Fibroblast of skin of left quadriceps (primary cell): ENCODE results near the gene CEP112.

Experiments
- DNase-seq, 2 experiments: peaks; one replicate each; pipeline ENCODE4 v3.0.0-alpha.2; 2013; ENCODE audit warnings: low read depth in 2 of 2

The CEP112 gene

DNA sequence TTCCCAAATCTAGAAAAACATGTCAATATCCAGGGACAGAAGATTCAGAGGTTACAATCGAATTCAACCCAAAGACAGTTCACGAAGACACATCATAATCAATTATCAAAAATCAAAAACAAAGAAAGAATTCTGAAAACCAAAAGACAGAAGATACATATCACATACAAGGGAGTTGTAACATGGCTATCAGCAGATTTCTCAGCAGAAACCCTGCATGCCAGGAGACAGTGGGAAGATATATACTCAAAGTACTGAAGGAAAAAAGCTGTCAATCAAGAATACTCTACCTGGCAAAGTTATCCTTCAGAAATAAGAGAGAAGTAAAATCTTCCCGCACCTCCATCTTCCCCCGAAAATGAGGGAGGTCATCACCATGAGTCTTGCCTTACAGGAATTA lies 258.6 kb downstream of the CEP112 start:
- no peak for DNase-seq

DNA sequence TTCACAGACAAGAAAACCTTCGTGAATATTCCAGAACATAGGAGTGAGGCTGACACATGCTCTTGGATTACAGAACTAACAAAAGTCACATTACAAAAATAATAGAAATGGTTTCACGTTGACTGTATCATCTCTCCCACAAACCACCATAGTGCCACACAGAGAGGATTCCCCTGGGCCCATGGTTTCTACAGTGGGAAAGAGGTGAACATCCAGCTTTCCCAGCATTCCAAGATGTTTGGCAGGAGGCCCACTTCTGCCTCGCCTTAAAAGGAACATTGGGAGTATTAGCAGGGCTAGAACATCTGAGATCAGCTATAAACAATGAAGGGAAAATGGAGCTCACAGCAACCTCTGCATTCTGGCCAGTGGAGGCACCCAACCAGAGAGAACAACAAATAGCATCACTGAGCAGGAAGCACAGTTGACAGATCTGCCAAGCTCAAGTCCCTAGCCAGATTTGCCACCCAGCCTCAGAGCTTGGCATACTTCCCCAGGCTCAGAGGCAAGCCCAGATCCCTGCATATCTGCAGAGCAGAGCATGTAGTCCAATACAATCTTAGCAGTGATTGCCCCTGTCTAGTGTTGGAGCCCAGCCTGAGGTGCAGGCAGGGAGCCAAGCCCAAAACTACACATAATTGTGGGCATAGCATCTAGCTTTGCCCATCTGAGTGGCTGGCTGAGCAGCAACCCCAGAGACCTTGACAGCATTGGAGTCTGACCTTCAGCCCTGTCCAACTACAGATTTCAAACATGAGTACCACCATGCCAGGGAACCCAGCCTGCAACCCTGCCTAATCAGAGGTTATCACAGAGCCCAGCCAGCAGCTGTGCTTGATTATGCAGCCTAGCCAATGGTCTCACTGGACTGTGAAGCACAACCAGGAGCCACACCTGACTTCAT lies 260.4 kb downstream of the CEP112 start:
- peak; percentile 21 to 32 for DNase-seq

DNA sequence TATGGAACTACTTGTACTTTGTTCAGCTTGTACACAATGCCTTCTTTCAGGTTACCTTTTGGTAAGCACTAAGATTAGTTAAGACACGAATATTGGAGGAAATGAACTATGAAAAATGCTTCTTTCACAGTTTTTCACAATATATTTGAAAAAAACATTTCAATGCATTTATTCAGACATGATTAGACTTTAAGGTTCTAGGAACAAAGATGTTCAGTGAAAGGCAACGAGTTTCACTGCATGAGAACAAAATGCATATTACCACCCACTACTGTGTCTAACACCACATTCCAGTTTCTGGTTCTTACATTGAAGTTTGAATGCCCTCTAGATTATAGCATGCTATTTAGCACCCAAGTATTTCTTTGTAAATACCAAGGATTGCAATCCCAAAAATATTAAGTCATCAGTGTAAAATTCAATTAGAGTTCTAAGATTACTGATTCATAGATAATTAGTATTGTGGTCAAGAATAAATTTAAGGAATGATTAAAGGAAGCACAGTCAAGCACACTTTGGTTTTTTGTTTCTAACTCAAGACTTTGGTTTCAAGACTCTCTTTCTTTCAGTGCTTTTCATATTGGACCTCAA lies 261.7 kb downstream of the CEP112 start:
- DNase-seq: peak; percentile 20 to 21

DNA sequence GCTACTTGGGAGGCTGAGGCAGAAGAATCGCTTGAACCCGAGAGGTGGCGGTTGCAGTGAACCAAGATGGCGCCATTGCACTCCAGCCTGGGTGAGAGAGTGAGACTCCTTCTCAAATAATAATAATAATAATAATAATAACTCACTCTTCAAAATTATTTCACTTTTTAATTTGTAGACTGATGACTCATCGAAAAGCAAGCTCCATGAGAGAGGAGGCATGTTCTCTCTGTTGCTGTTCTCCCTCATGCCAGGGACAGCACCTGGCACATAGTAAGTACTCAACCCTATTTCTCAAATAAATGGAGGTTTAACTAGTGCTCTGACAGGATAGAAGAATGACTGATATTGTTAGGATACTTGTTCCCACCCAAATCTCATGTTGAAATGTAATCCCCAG lies 265.3 kb downstream of the CEP112 start:
- no peak for DNase-seq

DNA sequence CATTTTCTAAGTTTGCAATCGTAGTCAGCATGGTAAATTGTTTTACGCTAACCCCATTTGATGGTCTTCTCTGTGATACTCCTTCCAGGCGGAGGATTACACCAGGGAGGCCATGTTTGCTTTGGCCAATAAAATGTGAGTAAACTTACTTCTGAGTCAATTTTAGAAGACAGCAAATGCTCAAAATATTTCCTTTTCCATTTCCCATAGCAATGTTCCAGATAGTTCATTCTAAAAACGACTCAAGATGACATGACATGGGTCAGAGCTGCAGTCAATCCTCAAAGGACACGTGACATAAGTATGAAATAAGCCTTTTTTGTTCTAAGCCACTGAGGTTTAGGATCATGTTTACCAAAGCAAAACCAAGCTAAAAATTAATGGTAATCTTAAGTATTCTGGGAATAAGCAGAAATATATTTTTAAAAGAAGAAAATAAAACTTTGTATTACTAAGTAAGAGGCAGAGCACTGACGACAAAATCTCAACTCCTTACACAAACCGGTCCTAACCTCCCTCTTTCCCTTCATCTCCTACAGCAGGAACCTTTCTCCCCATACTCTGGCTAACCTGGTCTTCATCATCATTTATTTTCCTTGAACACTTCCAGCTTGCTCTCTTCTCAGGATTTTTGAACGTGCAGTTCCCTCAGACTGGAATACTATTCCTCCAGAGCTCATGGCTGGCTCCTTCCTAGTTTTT lies 266.2 kb downstream of the CEP112 start:
- no peak for DNase-seq

DNA sequence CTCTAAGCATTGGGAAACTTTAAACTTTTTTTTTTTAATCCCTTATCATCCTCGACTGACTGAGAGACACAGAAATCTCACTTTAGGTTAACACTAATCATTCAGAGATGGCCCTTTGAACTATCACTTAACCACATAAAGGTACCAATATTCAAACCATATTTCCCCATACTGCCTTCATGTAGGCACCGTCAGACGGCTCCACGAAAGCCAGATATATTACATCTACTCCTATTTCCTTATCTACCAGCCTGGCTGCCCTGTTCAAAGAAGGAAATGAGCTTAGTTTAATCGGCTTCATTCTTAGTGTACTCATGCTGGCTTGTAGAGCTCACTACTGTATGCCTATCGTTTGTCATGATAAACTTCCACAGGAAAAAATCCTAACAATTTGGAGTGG lies 270.9 kb downstream of the CEP112 start:
- no peak for DNase-seq

DNA sequence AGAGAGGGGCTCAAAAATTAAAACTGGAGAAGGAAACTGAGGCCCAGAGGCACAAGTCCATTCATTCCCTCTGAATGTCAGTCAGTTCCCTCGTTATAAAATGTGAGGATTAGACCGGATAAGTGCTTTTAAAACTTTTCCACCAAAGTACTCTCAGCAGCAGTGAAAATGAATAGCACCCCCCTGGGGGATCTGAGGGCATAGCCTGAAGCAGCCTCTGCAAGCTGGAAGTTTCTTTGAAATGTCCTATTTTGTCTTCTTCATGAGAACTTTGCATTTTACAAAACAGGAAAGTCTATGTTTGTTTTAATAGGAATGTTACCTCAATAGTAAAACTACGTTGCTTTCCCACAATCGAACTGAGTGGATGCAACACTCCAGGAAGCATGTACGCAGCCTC lies 273.0 kb downstream of the CEP112 start:
- DNase-seq: no peak

DNA sequence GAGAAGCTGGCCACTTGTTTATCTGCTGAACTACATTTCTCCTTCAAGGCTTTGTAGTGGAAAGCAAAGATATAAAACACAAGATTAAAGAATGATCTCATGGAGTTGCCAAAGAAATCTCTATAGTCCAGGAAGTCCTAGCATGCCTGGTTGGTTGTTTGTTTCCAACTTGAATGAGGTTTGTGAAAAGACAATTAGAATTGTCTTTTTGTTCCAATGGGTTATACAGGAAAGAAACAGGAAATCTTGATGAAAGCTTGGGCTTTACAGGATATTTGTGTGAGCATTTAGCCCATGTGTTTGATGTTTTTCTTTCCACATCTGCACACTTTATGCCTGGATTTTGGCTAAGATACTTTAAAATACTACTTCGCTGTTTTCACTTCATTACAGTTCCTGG lies 273.4 kb downstream of the CEP112 start:
- no peak for DNase-seq

DNA sequence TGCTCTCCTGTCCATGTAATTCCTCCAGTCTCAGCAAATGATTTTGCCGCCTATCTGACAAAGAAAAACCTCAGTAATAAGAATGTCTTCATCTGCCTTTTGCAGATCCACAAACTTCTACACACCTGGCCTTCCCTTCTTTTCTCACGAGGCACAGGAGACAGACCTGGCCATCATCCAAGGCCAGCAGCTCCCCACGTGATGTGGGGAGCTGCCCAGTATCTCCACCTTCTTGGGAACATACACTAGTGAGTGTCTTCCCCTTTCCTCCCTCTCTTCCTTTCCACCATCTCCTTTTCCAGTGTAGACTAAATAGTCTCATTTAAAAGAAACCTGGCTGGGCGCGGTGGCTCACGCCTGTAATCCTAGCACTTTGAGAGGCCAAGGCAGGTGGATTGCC lies 274.4 kb downstream of the CEP112 start:
- DNase-seq: no peak

DNA sequence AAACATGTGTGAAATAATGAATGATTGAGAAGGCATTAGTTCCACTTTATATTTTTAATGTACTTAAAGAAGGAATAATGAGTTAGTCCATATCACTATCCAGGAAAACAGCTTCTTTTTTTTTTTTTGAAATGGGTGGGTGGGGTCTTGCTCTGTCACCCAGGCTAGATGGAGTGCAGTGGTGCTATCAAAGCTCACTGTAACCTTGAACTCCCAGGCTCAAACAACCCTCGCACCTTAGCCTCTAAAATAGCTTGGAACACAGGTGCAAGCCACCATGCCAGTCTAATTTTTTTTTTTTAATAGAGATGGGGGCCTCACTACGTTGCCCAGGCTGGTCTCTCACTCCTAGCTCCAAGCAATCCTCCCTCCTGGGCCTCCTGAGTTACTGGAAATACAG lies 275.5 kb downstream of the CEP112 start:
- DNase-seq: no peak

DNA sequence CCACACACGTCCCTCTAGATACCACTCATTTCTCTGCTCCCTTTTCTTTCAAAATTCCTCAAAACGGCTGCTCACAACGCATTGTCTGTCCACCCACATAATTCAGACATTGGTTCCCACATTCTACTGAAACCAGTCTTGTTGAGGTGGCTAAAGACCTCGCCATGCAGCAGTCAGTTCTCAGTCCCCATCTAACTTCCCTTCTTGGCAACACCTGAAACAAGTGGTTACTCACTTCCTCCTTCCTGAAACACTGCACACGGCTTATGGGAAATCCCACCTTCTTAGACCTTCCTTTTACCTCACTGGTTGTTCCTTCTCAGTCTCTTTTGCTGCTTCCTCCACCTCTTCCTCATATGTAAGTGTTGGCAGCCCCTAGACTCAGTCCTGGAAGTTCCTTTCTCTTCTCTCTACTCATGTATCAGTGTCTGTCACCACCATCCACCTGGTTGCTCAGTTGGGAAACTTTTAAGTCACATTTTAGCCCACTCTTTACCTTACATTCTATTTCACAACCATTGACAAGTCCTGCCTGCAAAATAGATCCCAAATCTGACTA lies 277.1 kb downstream of the CEP112 start:
- DNase-seq: no peak

DNA sequence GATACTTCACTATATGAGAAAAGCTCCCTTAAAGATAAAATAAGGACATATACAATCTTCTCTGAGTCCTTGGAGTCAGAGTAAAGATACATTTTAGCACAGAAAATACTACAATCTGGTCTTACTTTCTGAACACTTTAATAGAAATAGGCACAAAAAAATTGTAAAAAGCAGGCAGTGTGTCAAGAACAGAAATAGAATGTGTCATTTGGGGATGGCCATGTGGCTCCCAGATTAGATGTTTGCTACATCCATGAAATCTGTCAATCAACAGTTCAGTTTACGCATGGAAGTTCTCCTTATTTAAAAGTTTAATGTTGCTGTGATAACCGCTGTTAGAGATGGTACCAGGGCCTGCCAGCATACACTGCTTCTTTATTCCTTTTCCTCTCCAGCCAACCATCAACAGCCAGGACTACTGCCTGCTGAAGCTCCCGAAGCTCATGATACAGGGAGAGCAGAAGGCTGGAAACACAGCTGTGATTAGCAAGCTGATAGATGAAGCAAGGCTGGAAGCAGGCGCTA lies 278.5 kb downstream of the CEP112 start:
- no peak for DNase-seq

DNA sequence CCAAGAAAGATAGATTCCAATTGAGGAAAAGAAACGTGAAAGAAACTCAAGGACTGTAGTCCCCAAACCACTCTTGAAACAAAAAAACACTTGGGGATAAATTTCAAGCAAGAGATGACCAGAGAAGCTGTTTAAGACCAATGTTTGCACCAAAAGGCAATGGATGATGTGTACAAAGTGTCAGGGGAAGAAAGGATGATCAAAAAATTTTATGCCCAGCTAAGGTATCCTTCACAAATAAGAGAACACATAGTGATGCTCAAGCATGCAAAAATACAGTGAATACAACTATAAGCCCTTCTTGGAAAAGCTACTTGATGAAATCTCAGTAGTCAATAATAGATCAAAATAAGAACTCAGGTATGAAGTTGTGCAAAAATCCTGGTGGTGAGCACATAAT lies 281.1 kb downstream of the CEP112 start:
- no peak for DNase-seq

DNA sequence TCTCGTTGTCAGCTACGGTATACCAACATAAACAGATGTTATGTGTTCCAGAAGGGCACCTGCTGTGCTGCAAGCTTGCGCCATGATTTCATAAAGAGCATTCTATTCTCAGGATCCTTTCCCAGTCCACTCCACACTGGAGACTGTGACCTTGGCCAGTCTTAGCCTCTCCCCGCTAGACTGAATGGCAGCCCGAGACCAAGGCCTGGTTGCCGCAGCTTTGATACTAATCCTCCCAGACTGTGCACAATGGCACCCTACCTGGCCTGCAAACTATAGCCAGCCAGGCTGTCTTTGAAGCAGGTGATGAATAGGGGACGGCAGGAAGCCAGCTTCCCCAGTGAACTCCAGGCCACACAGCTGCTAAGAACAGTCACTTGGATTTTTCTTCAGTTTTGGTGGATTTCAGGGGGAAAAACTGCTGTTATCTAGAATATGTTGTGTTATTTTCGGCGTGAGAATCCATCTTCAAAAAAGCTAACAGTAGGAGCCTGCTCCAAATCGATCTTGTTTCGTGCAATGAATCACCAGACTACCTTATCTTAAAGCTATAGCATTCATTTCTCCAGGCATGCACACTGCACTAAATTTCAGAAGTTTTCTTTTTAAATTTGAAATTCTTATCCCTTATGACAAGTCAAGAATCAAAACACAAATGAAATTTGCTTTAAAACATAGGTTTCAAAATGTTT lies 289.0 kb downstream of the CEP112 start:
- DNase-seq: no peak

DNA sequence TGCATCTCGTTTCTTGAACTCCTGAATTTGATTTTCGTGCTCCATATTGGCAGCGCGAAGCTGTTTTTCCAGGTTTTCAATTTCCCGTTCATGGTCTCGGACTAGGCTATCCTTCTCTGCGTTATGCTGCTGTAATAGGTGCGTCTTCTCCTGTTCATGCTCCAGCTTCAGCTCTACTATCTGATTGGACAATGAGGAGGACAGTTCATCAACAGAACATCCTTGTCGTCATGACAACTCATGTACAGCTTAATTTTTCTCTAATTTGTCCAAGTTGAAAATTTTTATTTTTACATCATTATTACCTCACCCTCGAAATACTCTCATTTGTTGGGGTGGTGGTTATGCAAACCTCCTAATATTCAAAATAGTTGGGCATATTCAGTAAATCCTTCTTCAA lies 289.8 kb downstream of the CEP112 start:
- no peak for DNase-seq

DNA sequence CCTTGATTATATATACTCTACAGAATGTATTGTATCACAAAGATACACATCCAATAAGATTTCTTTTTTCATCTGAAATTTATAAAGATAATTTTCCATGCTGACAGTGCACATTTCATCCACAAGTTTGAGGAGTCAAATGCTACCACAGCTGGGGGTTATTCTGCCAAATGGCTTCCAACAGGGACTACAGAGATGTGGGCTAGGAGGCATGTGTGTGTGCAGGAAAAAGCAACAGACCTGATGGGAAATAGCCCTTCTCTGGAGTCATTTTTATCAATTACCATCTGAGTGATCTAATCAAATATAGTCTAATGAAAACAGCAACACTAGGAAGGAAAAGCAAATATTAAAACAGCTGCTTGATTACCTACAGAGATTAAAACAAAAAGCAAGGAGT lies 290.5 kb downstream of the CEP112 start:
- DNase-seq: no peak

DNA sequence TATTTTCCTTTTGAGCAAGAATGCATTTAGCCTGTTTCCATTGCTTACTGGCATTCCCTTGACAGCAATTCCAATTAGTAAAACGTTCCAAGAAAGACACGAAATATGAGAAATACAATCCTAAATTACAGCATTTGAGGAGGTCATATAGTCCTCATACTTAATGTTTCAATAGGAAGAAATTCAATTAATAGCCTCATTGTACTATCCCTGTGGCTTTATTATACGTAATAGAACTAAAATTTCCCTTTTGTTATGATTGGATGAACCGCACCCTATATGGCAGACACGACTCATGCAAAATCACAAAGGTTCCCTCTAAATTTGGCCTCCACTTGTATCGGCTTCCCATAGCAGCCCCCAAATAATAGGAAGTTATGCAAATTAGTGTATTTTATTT lies 291.7 kb downstream of the CEP112 start:
- no peak for DNase-seq

DNA sequence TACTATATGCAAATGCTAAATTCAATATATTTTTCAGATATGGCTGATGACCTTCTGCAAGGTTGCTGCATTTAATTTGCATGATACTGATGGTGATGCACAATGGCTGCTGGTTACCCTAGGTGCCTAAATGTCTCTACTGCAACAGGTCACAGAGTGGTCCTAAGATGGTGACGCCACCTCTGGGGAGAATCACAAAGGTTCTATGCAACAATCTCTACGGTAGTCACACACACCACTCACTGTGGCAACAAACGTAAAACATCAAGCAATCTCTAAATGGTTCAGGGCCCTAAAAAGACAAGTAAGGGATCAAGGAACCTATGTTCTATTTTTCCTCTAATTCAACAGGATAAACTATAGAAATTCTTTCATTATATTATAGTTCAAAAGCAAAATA lies 293.3 kb downstream of the CEP112 start:
- no peak for DNase-seq

DNA sequence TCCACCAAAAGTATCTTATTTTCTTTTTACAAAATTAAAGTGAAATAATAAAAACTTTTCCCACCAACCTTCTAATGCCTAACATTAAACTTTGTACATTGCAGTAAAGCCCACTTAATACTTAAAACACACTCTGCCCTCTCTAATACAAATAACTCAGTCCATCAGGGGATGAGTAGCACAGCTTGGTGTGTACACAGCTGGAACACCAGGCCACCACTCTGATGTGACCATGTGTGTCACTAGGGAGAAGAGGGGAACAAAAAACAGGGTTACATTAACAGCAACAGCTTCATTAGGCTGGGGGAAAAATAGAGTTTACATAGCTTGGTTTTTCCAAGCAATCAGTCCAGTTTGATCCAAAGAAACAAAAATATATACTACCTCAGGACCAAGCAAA lies 295.0 kb downstream of the CEP112 start:
- DNase-seq: no peak

DNA sequence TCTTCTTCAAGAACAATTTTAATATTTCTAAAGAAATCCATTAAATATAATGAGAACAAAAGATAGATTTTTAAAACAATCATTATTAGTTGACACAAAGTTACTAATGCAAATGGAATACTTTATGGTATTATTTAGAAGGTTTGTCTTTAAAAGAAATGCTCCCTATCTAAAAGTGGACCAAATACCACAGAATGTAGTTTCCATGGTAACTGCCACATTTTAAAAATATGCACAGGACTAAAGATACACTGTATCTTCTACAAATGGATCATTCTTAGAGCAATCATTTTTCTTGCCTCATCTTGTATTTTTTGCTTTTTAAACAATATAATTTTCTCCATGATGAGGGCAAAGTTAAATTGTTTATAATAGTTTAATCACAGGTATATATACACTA lies 296.0 kb downstream of the CEP112 start:
- DNase-seq: no peak

DNA sequence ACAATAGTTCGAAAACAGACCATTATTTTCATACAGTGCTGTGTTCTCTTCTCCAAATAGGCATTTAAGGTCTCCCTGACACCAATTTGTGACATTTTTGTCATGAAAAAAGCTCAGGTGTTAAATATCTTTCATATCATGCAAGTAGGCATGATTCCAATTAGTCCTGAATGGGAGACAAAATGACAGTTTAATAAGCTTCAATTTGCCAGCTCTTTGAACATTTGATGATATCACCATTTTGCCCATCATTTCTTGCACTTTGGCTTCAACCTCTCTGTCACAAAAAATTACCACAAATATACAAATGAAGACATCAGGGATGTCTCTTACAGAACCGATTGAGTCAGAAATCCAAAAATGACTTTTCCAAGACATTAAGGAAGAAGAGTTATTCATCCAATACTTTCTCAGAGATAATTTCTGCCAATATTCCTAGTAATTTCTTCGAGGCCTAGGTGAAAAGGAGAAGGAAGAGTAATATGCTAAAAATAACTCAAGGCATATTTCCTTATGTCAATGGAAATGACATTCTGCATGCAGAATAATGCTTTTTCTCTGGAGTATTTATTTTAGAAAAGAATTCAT lies 298.1 kb downstream of the CEP112 start:
- no peak for DNase-seq
